Ishikawa (cell line): ENCODE results near the gene SNAP29.

Source experiments
- CEBPB ChIP-seq: IDR thresholded peaks from 2 replicates; pipeline ENCODE4 v1.6.1; 2012
- CREB1 ChIP-seq: IDR thresholded peaks from 2 replicates; pipeline ENCODE4 v1.6.1; 2012; ENCODE audit warnings: low read depth
- EGR1 ChIP-seq: IDR thresholded peaks from 2 replicates; pipeline ENCODE4 v1.6.1; 2012
- EP300 ChIP-seq: IDR thresholded peaks from 2 replicates; pipeline ENCODE4 v1.6.1; 2012; ENCODE audit warnings: borderline replicate concordance
- NFIC ChIP-seq: IDR thresholded peaks from 2 replicates; pipeline ENCODE4 v1.6.1; 2012
- RAD21 ChIP-seq: IDR thresholded peaks from 2 replicates; pipeline ENCODE4 v1.6.1; 2012; ENCODE audit warnings: low read depth
- TAF1 ChIP-seq: IDR thresholded peaks from 2 replicates; pipeline ENCODE4 v1.6.1; 2012; ENCODE audit warnings: low read depth, mild to moderate bottlenecking
- TCF12 ChIP-seq: IDR thresholded peaks from 2 replicates; pipeline ENCODE4 v1.6.1; 2012; ENCODE audit warnings: low read depth
- TEAD4 ChIP-seq: IDR thresholded peaks from 2 replicates; pipeline ENCODE4 v1.6.1; 2012
- YY1 ChIP-seq: IDR thresholded peaks from 2 replicates; pipeline ENCODE4 v1.6.1; 2012; ENCODE audit warnings: low read depth
- ZBTB7A ChIP-seq: IDR thresholded peaks from 2 replicates; pipeline ENCODE4 v1.6.1; 2012; ENCODE audit warnings: low read depth
- TF ChIP-seq, protein P1 (sequence below): IDR thresholded peaks from 2 replicates; pipeline ENCODE4 v1.6.1; 2012; ENCODE audit warnings: low read depth, mild to moderate bottlenecking
- TF ChIP-seq, protein P2 (sequence below): IDR thresholded peaks from 2 replicates; pipeline ENCODE4 v1.6.1; 2012
- TF ChIP-seq, protein P3 (sequence below): IDR thresholded peaks from 2 replicates; pipeline ENCODE4 v1.6.1; 2012

DNA sequence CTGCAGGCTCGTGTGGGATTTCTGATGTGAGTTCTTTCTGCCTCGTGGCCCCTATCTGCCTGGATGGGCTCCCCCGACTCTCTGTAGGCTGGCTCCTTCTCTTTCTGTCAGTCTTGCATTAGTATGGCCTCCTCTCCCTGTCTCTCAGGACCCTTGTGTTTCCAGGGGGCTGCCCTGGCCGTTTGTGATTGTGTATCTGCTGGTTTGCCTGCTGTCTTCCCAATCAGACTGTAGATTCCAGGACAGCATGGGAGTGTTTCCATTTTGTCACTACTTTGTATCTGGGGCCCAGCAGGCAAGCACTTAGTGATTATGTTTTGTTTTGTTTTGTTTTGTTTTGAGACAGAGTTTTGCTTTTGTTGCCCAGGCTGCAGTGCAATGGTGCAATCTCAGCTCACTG, 25.6 kb downstream of the SNAP29 start:
- TF ChIP-seq YY1 (no peak), CREB1 (no peak), RAD21 (no peak), EP300 (no peak), ZBTB7A (no peak), CEBPB (no peak), TCF12 (no peak), EGR1 (no peak), NFIC (no peak), TEAD4 (no peak), TAF1 (no peak)
- TF ChIP-seq, protein P1, sequence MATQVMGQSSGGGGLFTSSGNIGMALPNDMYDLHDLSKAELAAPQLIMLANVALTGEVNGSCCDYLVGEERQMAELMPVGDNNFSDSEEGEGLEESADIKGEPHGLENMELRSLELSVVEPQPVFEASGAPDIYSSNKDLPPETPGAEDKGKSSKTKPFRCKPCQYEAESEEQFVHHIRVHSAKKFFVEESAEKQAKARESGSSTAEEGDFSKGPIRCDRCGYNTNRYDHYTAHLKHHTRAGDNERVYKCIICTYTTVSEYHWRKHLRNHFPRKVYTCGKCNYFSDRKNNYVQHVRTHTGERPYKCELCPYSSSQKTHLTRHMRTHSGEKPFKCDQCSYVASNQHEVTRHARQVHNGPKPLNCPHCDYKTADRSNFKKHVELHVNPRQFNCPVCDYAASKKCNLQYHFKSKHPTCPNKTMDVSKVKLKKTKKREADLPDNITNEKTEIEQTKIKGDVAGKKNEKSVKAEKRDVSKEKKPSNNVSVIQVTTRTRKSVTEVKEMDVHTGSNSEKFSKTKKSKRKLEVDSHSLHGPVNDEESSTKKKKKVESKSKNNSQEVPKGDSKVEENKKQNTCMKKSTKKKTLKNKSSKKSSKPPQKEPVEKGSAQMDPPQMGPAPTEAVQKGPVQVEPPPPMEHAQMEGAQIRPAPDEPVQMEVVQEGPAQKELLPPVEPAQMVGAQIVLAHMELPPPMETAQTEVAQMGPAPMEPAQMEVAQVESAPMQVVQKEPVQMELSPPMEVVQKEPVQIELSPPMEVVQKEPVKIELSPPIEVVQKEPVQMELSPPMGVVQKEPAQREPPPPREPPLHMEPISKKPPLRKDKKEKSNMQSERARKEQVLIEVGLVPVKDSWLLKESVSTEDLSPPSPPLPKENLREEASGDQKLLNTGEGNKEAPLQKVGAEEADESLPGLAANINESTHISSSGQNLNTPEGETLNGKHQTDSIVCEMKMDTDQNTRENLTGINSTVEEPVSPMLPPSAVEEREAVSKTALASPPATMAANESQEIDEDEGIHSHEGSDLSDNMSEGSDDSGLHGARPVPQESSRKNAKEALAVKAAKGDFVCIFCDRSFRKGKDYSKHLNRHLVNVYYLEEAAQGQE, result no peak
- TF ChIP-seq, protein P2, sequence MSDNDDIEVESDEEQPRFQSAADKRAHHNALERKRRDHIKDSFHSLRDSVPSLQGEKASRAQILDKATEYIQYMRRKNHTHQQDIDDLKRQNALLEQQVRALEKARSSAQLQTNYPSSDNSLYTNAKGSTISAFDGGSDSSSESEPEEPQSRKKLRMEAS, result no peak
- TF ChIP-seq, protein P3, sequence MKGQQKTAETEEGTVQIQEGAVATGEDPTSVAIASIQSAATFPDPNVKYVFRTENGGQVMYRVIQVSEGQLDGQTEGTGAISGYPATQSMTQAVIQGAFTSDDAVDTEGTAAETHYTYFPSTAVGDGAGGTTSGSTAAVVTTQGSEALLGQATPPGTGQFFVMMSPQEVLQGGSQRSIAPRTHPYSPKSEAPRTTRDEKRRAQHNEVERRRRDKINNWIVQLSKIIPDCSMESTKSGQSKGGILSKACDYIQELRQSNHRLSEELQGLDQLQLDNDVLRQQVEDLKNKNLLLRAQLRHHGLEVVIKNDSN, result no peak
